M059J (cell line): Measurements from ENCODE around the gene TP63. TPM values are rescaled to one million over a fixed set of nuclear protein-coding genes. Genes with fewer than 3 reads are reported as not detected.
"Not testable (repeated sequence)": the region's sequence is repeated elsewhere in the genome, so short reads cannot be mapped to it uniquely, and the experiment has no call there.

Source experiments
- DNase-seq: peaks from one replicate; pipeline ENCODE4 v3.0.0-alpha.2; 2012; ENCODE audit warnings: low read depth
- total RNA-seq: library from RNA; depleted of rRNA; stranded (reverse); fragments of >200 nt; shearing (Covaris generic); gene quantifications from 2 replicates; pipeline ENCODE4 v1.2.3, GENCODE V29; 2014

The TP63 gene
- total RNA-seq, 1 experiment from 2014 or later: not detected

GRCh38 chr3:189625572-189625971, 5.6 kb upstream of the TP63 start:
- DNase-seq: peak; percentile 2

- DNase-seq: no peak
Observed at GRCh38 chr3:189626286-189626685, 4.9 kb upstream of the TP63 start.

- no peak for DNase-seq
Observed at GRCh38 chr3:189629803-189630455, 1.3 kb upstream of the TP63 start.

- peak; percentile 27 for DNase-seq
Observed at GRCh38 chr3:189630767-189631372, 319 bp upstream of the TP63 start.

- DNase-seq: no peak
Observed at GRCh38 chr3:189631409-189631808, 220 bp downstream of the TP63 start.

DNA sequence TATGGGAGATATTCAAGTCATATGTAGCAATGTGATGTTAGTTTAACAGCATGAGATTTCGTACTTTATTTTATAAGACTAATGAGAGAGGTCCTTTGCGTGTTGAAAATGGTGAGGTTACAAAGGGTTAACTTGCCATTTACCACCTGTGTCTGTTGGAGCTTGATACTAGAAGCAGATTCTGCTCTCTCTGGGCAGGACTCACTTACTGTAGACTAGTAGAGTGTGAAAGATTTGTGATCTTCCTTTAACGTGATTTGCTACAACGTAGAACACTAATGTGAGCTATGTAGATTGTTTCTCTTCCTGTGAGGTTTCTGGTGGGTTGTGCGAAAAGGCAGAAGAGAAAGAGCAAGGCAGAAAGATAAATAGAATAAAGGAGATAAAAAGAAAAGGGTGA, 1.1 kb downstream of the TP63 start:
- no peak for DNase-seq

DNA sequence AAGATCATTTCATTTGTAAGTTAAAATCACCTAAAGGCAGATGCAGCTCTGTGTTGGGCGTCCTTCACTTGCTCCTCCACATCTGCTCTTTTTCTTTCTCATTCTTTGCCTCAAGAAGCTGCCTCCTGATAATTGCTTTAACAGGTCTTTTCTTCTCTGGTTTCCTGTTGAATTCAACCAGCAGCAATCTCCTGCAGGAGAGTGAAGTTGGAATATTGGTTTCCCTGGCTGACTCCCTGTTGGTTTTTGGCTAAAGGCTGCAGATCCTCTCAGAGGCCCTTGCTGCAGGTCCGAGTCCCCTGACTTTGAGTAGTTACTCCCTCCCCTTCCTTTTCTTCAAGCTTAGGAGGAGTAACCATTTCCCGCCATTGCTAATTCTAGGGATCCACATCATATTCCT, 4.2 kb downstream of the TP63 start:
- no peak for DNase-seq

- no peak for DNase-seq
Observed at GRCh38 chr3:189636048-189636447, 4.9 kb downstream of the TP63 start.

DNA sequence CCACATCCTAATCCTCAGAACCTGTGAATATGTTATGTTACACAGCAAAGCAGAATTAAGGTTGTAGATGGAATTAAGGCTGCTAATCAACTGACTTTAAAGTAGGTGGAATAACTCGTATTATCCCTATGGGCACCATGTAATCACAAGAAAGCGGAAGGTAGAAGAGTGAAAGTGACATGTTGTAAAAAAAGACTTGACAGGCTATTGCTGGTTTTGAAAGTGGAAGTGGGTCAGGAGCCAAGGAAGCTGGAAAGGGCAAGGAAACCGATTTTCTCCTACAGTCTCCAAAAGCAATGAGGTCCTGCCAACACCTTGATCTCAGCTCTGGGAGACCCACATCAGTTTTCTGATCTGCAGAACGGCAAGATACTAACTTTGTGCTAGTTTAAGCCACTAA, 6.6 kb downstream of the TP63 start:
- DNase-seq: no peak

GRCh38 chr3:189638276-189639031, 7.3 kb downstream of the TP63 start:
- DNase-seq: no peak

- DNase-seq: no peak
Observed at GRCh38 chr3:189641776-189642175, 10.6 kb downstream of the TP63 start.

GRCh38 chr3:189646853-189647542, 15.8 kb downstream of the TP63 start:
- DNase-seq: no peak

GRCh38 chr3:189652042-189652441, 20.9 kb downstream of the TP63 start:
- peak; percentile 27 for DNase-seq

GRCh38 chr3:189655617-189656016, 24.4 kb downstream of the TP63 start:
- DNase-seq: no peak

GRCh38 chr3:189659571-189659970, 28.4 kb downstream of the TP63 start:
- peak; percentile 18 for DNase-seq

DNA sequence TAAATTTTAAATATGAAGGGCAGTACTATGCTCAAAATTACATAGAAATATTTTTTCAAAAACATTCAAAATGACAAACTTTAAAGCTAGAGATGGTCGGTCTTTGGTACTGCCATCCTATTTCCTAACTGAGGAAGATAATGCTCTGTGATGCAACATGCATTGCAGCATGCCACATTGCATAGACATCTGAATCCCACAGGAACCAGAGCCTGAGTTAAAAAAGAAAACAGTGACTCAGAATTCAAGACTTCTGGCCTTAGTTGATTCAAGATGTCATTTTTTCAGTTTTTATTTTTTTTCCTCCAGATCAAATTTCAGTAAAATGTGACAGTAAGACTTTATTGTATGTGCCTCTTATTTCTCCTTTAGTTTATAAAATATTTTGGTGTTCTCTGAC, 33.1 kb downstream of the TP63 start:
- peak; percentile 88 for DNase-seq

- not testable (repeated sequence) for DNase-seq
Observed at GRCh38 chr3:189672346-189672745, 41.2 kb downstream of the TP63 start.

- DNase-seq: no peak
Observed at GRCh38 chr3:189673535-189673934, 42.3 kb downstream of the TP63 start.

GRCh38 chr3:189674249-189674913, 43.2 kb downstream of the TP63 start:
- no peak for DNase-seq

DNA sequence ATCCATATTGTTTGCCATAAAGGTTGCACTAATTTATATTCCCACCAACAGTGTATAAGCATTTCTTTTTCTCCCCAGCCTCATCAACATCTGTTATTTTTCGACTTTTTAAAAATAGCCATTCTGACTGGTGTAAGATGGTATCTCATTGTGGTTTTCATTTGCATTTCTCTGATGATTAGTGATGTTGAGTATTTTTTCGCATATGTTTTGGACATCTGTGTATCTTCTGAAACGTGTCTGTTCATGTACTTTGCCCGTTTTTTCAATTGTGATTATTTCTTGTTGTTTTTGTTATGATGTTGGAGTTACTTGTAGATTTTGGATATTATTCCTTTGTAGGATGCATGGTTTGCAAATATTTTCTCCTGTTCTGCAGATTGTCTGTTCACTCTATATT, 46.5 kb downstream of the TP63 start:
- no peak for DNase-seq

- DNase-seq: no peak
Observed at GRCh38 chr3:189680723-189681122, 49.5 kb downstream of the TP63 start.
